GM21390 (cell line): ENCODE results near the gene FBXW9.
"Not testable (repeated sequence)": the region's sequence is repeated elsewhere in the genome, so short reads cannot be mapped to it uniquely, and the experiment has no call there.

ENCODE experiments used
- ATAC-seq: cut with Tn5 transposase; IDR thresholded peaks from one replicate; pipeline ENCODE4 v1.9.1; 2021; ENCODE audit not compliant: unreplicated experiment

Gene FBXW9

GRCh38 chr19:12657966-12658365 is 38.5 kb downstream of the FBXW9 start:
- ATAC-seq = no peak

GRCh38 chr19:12656899-12657571 is 39.4 kb downstream of the FBXW9 start:
- ATAC-seq = no peak

- ATAC-seq = no peak
Observed at GRCh38 chr19:12655546-12655945, 40.9 kb downstream of the FBXW9 start.

- no peak for ATAC-seq
Observed at GRCh38 chr19:12652219-12652618, 44.2 kb downstream of the FBXW9 start.

GRCh38 chr19:12649941-12650340 is 46.5 kb downstream of the FBXW9 start:
- no peak for ATAC-seq

GRCh38 chr19:12648088-12648487 is 48.3 kb downstream of the FBXW9 start:
- ATAC-seq = no peak

- no peak for ATAC-seq
Observed at GRCh38 chr19:12647490-12648071, 48.9 kb downstream of the FBXW9 start.

- no peak for ATAC-seq
Observed at GRCh38 chr19:12647047-12647446, 49.4 kb downstream of the FBXW9 start.

- no peak for ATAC-seq
Observed at GRCh38 chr19:12646551-12646950, 49.9 kb downstream of the FBXW9 start.

- not testable (repeated sequence) for ATAC-seq
Observed at GRCh38 chr19:12643716-12644115, 52.7 kb downstream of the FBXW9 start.

- ATAC-seq = no peak
Observed at GRCh38 chr19:12642506-12642905, 53.9 kb downstream of the FBXW9 start.

GRCh38 chr19:12641456-12641855 is 55.0 kb downstream of the FBXW9 start:
- ATAC-seq = no peak

- ATAC-seq = peak; percentile 60
Observed at GRCh38 chr19:12639901-12640613, 56.4 kb downstream of the FBXW9 start.
